Left cardiac atrium (tissue), 4 donors: Measurements from ENCODE around the gene DDX47. TPM values are rescaled to one million over a fixed set of nuclear protein-coding genes. Genes with fewer than 3 reads are reported as not detected.

Experiments used
- ATAC-seq, 2 donors: fragments of 200-7000 bp; cut with Tn5 transposase; one replicate each; pipeline ENCODE4 v1.9.1; 2020; ENCODE audit warnings: mild to moderate bottlenecking in 2 of 2, moderate library complexity in 2 of 2
- DNase-seq: peaks from one replicate; pipeline ENCODE4 v3.0.0-alpha.2; 2020
- intact Hi-C, 2 donors: fragments of 100-400 bp; cut with DNase I; formaldehyde crosslinking; loops; one replicate each; pipeline versions ENCODE4 v1.14.1 to v1.15.1; 2022 to 2023
- long read RNA-seq: library from polyadenylated mRNA; unstranded; transcript quantifications from one replicate; pipeline ENCODE4 v2.0.0, GENCODE V29; 2021
- total RNA-seq, 2 donors: library from RNA; stranded (reverse); fragmentation: NEBNext Ultra II Directional; extraction: Animal tissue kit (Norgen Biotek cat#: 25700); gene quantifications; one replicate each; pipeline ENCODE4 v1.2.1, GENCODE V29; 2021
- donor health status: DM: no; HTN: yes; CAD: no.
- donor health status: DM: no; HTN: yes; CAD: no; lungs with severe emphysema.
- donor health status: DM: yes; HTN: yes; CAD: no.
- donor health status: Dilated cardiomyopathy.

Gene DDX47
- total RNA-seq: 10 to 100 TPM; 29.7 to 31.6 TPM
- long read RNA-seq, transcript DDX47-202 (12 exons, 1,817 nt): major isoform, 25 of 30 reads
- long read RNA-seq, partial matches to known transcripts: 1 of 30 reads
- long read RNA-seq, other reads (novel, unspliced or antisense): 0 of 30 reads

DNA sequence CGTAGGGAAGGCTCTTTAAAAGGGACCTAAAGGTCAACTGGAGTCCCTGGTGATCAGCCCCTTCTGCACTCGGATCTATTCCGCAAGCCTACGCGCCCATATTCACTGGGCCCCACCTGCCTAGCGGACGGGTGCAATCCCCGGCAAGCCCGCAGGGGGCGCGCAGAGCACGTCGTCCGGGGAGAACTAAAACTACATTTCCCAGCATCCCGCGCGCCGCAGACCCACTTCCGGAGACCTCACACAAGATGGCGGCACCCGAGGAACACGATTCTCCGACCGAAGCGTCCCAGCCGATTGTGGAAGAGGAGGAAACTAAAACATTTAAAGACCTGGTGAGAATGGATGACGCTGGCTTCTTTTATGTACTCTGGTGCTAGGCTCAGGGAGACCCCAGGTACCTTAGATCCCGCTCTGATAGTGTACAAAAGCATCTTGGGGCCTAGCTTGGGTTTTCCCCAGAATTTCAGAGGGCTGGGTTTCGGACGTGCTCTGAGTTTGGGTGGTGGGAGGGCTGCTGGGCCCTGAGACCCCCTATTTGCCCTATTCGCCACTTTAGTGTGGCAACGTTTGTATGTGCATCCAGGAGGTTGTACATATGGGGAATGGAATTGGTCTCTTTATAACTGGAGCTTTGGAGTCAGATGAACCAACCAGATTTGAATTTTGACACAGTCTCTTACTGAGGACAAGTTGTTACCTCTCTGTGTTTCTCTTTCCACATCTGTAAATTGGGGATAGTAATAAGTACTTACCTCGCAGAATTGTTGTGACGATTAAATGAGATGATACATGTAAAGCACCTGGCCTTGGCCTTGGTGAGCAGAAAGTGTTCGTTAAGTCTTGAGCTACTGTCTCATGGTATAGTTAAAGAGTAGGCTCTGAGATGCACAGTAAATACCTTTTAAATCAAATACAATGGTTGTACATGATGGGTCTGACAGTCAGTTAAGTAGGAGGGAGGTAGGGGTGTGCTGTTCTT lies at the start of gene DDX47:
Gene DDX47, plus strand, starts transcription at position 227 of the 982 bp plus-strand sequence. Its CDS starts 22 bp downstream, at position 249.
- DNase-seq (peak; percentile 97), ATAC-seq (peak; percentile 95 to 96)
- intact Hi-C loops: no loop called here

DNA sequence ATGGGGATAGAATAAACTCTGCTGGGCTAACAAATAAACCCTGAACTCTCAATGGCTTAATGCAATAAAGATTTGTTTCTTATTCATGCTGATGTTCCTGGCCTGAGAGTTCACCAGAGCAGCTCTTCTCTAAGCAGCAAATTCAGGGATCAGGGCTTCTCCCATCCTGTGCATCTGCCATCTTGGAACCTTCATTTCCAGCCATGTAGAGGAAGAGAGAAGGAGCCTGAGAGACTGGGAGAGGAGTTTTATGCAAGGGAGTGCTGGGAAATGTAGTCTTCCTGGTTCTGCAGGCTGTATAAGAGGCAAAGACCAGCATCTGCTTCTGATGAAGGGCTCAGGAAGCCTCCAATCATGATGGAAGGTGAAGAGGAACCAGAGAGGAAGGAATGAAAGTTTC lies 48.3 kb upstream of the DDX47 start:
- intact Hi-C loops: no loop called here
- no peak for ATAC-seq
- no peak for DNase-seq

DNA sequence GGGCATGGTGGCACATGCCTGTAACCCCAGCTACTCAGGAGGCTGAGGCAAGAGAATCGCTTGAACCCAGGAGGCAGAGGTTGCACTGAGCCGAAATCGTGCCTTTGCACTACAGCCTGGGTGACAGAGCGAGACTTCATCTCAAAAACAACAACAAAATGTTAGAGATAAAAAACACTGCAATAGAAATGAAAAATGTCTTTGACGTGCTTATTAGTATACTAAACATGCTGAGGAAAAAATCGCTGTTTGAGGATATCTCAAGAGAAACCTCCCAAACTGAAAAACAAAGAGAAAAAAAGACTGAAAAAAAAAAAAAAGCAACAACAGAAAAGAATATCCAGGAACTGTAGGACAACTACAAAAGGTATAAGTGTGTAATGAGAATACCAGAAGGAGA lies 42.9 kb upstream of the DDX47 start:
- no peak for DNase-seq
- intact Hi-C loops: no loop called here
- no peak for ATAC-seq

DNA sequence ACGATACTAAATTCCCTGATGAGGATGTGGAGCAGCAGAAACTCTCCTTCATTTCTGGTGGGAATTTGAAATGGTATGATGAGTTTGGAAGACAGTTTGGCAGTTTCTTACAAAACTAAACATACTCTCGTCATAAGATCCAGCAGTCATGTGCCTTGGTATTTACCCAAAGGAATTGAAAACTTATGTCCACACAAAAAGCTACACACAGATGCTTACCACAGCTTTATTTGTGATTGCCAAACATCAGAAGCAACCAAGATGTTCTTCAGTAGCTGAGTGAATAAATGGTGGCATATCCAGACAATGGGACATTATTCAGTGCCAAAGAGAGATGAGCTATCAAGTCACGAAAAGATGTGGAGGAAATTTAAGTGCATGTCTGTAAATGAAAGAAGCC lies 38.4 kb upstream of the DDX47 start:
- intact Hi-C loops: no loop called here
- no peak for ATAC-seq
- DNase-seq: no peak

DNA sequence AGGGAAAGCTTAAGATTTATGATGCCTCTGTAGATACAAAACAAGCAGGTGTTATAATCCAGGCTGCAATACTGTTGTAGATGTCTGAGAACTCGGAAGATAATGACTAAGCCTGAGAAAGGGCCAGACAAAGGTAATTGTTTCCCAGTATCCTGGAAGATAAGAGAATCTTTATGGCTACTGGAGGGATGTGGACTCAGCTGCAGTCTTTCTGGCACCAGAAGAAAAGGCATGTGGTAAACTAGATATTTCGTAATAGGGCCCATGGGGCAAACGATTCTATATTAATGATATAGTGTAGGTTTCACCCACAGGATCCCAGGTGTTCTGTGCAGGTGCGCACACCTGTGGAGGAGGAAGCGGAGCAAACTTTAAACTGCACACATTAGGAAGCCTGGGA lies 36.9 kb upstream of the DDX47 start:
- ATAC-seq (no peak), DNase-seq (no peak)
- intact Hi-C loops: no loop called here

DNA sequence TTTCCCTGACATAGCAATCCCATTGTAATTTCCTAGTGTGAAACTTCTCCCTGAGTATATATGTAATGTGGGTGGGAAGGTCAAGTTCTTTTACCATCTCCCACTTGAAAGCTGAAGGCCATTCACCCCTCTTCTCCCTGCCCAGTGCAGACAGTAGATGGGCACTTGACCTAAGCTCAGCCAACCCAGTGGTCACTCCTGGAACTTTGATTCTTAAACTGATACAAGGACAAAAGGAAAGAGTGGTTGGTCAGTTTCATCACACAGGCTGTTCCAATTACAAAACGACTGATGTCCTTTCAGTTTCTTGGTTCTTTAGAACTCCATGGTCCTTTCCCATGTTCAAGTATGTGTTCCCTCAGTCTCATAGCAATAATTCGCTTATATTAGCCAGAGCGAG lies 36.1 kb upstream of the DDX47 start:
- intact Hi-C loops: no loop called here
- DNase-seq (no peak), ATAC-seq (no peak)

DNA sequence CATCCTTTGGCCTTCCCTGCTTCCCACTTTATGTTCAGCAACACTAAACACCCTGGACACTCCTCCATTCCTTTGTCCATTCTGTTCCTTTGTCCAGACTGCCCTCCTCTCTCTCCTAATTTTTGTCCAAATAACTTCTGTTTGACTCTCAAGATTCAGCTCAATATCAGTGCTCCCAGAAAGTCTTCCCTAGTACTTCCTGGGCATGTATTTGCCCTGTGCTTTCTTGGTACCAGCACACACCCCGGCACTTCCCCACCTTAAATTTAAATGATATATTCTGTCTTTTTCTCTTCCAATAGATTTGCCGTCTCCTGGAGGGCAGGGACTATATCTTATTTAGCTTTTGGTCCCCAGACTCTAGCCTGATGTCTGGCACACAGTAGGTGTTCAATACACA lies 34.1 kb upstream of the DDX47 start:
- no peak for ATAC-seq
- intact Hi-C loops: no loop called here
- no peak for DNase-seq

DNA sequence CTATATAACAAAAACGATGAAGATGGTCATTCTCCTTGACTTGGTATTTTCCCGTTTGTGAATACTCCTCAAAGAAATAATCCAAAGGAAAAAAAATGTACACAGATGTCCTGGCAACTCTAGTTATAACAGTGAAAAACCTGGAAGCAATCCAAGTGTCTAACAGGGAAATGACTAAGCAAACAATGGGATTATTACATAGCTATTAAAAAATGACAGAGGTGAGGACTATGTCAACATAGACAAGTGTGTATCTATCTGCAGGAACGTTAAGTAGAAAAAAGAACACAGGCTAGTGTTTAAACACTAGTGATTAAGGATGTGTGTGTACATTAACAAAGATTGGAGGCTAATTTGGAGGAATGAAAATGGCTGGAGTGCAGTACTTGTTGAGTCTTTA lies 33.6 kb upstream of the DDX47 start:
- ATAC-seq (peak; percentile 40 to 41), DNase-seq (no peak)
- intact Hi-C loops: no loop called here

DNA sequence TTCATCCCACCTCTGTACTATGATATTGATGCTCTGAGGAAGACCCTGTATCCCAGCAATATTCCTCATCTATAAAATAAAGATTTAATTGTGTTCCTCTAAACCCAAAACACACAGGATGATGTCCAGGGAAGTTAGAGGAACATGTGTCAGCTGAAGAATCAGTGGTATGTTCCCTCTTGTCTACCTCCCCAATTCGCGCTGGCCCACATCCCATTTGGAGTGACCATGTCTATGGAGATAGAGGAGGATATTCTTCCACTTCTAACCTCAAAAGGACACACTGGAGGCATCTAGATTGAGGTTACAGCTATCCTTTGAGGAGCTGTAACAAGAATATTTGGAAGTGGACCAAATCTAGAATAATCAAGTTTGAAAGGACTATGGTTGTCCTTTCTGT lies 29.0 kb upstream of the DDX47 start:
- DNase-seq: no peak
- ATAC-seq: no peak
- intact Hi-C loops: loop anchor here in 1 of 2 donors (10.0 kb wide), 1 partner anchor 59 kb away; no protein-coding TSS in a partner anchor

DNA sequence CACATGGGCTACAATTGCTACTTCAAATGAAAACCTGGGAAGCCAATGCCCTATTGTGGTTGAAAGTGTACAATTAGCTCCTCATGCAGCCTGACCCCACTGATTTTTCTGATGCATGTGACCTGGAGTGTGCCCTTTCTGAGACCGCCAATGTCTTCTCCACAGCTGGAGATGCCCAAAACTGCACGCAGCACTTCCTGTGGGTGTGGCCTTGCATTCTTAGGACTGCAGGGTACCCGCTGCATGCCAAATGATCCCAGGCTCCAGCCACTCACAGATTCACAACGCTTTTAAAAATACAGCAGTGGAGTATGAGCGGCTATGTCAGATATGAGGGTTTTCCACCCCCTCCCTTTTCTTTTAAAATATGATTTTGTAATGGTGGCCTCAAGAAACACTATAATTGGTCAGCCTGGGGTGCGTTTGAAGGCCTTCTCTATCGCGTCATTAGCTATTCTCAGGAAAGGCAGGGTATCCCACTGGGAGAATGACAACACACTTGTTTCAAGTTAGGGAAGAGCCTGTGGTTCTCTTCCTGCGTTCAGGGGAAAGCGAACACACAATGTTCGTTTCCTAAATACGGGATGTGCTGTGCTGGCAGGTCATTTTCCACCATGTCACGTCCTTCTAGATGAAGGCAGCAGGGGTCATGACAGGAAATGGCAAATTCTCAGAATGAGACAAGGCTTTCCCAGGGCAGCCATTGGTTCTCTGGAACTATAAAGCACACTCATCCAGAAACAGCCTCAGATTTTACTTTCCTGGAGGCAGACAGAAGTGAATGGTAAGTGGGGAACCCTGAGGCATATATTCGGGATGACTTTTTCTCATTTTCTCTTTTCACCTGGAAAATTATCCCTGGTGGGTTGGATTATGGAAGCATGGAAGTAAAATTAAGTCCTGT lies 28.0 kb upstream of the DDX47 start, which contains the start of gene APOLD1:
Gene APOLD1, plus strand, starts transcription at position 749 of the 904 bp plus-strand sequence. Its CDS starts 33 bp downstream, at position 782.
- DNase-seq (peak; percentile 61), ATAC-seq (peak; percentile 6 to 14)
- intact Hi-C loops: loop anchor here (5.0 to 10.0 kb wide), 2 partner anchors 60 to 68 kb away; partner anchors contain the start of gene CDKN1B (in 1 of the 2)

DNA sequence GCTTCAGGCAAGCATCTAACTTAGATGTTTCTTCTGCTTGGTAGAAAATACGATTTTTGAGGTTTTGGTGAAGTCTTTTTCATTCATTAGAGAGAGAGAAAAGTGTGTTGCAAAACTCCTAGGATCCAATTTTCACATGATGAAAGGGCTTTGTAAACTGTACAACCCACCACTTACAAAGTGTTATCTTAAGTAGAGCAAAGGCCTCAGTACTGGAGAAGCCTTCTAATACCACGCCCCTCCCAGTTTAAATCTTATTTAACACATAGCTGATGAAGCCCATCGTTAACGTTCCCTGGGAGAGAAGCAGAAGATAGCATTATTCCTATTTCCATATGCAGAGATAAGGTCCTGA lies 26.8 kb upstream of the DDX47 start:
- DNase-seq (no peak), ATAC-seq (peak; percentile 8 to 23)
- intact Hi-C loops: loop anchor here (5.0 to 10.0 kb wide), 2 partner anchors 62 to 69 kb away; partner anchors contain the start of gene CDKN1B (in 1 of the 2)

DNA sequence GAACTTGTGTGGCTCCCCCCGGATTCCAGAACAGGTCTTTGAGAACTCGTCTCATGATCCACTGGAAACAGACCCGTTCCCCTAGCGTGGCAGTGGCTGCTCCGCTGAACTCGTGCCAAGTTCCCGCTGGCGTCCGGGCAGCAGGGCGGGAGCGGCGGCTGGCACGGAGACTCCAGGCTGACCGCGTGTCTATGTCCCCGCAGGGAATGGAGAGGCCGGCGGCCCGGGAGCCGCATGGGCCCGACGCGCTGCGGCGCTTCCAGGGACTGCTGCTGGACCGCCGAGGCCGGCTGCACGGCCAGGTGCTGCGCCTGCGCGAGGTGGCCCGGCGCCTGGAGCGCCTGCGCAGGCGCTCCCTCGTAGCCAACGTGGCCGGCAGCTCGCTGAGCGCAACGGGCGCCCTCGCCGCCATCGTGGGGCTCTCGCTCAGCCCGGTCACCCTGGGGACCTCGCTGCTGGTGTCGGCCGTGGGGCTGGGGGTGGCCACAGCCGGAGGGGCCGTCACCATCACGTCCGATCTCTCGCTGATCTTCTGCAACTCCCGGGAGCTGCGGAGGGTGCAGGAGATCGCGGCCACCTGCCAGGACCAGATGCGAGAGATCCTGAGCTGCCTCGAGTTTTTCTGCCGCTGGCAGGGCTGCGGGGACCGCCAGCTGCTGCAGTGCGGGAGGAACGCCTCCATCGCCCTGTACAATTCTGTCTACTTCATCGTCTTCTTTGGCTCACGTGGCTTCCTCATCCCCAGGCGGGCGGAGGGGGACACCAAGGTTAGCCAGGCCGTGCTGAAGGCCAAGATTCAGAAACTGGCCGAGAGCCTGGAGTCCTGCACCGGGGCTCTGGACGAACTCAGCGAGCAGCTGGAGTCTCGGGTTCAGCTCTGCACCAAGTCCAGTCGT lies 26.2 kb upstream of the DDX47 start:
- intact Hi-C loops: loop anchor here (5.0 to 10.0 kb wide), 2 partner anchors 62 to 70 kb away; partner anchors contain the start of gene CDKN1B (in 1 of the 2)
- ATAC-seq (peak; percentile 94), DNase-seq (peak; percentile 84)

DNA sequence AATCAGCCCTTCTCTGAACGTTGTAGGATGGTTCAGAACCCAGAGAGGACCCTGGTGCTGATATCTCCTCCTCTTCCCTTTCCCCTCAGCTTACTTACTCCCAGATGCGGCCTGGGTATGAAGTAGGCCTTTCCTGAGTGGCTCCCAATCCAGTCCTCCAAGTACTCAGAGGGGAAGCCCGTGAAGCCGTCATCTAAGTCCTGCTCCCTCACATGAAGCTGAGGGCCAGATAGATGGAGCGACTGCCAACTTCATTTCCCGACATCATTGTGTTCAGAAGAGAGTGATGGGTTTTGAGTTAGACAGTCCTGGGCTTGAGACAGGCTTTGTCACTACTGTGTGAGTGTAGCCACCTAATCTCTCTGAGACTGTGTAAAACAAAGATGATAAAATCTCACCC lies 25.0 kb upstream of the DDX47 start:
- intact Hi-C loops: loop anchor here (5.0 to 10.0 kb wide), 2 partner anchors 63 to 71 kb away; partner anchors contain the start of gene CDKN1B (in 1 of the 2)
- no peak for DNase-seq
- ATAC-seq: no peak

DNA sequence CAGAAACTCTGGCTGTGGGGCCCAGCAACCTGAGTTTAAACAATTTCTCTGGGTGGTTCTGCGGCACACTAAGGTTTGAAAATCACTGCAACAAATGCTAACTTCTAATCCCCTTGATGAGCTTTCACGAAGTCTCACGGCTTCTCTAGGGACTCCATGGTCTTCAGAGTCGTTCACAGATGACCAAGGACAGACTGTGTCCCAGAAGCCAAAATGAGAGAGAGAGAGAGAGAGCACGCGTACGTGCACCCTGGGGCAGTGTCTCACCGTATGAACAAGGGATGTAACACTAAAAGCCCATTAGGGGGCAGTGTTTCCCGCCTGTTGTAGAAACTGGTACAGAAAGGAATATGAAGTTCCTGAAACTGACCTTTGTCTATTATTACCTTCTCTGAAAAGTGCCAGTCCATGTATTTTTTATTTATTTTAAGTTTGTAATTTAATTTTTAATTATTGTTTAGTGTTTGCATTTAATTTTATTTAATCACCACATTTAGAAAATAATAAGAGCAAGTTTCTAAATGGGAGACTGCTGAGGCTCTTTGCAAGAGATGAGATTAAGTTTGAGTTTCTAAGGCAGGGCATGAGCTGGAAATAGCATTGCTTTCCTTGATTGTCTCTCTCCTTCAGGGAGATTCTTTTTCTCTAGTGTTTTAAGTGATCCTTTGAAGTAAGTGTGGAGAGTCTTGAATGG lies 24.3 kb upstream of the DDX47 start:
- intact Hi-C loops: loop anchor here (5.0 to 10.0 kb wide), 2 partner anchors 64 to 72 kb away; partner anchors contain the start of gene CDKN1B (in 1 of the 2)
- peak; percentile 19 to 45 for ATAC-seq

DNA sequence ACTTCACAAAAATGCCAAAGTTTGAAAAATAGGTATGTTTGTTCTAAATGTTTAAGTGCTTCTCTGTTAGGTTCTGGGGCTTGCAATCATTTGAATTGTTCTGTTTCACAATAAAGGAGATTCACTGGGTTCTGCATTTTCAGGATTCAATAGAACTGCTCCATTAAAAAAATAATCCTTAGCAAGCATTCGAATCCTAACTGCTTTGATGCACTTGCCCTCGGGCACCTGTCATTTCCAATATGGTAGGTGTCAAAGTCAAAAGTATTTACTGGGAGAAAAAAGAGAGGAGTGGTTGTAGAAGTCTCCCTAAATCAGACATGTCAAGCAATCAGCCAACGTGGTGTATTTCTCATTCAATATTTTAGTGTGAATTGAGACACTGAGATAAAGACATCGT lies 22.2 kb upstream of the DDX47 start:
- intact Hi-C loops: no loop called here
- ATAC-seq (no peak), DNase-seq (no peak)

More for the DNA sequence above, 24.3 kb upstream of the DDX47 start:
- DNase-seq: peak; percentile 62

DNA sequence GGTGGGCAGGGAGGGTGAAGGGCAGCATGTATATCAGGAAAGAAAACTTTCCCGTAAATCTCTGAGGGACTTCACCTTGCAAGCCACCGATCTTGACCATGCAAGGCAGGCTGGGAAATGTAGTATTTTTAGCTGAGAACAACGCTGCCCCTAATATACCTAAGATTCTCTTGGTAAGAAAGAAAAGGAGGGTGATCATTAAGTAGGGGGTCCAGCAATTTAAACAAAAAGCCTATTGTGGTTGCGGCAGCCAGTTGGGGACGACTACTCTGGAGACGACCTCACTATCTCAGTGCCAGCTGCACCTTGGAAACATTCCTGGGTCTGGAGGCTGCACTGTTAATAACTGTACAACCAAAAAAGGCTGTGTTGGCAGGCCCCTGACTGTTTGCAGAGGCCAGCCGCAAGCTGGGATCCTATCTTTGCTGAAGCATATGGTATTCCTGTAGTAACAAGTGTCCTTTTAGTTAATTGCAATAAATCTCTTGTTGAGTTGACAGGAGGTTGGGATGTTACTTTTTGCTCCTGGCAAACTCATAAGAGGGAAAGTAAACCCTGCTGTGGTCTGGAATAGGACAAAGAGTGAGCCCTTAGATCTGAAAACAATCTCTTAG lies 21.3 kb upstream of the DDX47 start:
- intact Hi-C loops: no loop called here
- DNase-seq: no peak
- ATAC-seq: peak; percentile 17 to 27

DNA sequence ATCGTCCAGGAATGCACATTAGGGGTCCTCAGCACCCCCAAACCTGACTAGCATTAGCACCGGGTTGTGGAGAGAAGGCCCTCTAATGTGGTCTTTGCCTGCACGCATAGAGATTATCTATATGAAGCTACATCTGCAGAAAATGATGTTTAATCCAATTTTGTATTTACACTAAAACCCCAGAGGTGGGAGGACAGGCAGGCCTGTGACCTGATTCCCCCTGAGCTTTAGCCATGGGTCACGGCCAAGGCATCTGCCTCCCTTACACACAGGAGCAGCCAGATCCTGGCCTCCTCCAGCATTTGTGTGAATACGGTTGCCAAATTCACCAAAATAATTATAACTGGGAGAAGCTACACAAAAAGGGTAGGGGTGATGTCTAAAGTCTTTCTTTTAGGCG lies 20.7 kb upstream of the DDX47 start:
- intact Hi-C loops: no loop called here
- ATAC-seq (no peak), DNase-seq (no peak)
